Iris pigment epithelial cell (primary cell): ENCODE data around the gene DUSP5.

Experiments used
- DNase-seq: peaks from one replicate; pipeline ENCODE4 v3.0.0-alpha.2; 2011; ENCODE audit warnings: low read depth

Gene DUSP5

GRCh38 chr10:110499796-110500514, 2.2 kb downstream of the DUSP5 start:
- DNase-seq: no peak

GRCh38 chr10:110500515-110500905, 2.8 kb downstream of the DUSP5 start:
- DNase-seq: peak; percentile 70

- DNase-seq: peak; percentile 95
These were observed 3.6 kb downstream of the DUSP5 start for GRCh38 chr10:110501142-110501937.

GRCh38 chr10:110502072-110502845, 4.6 kb downstream of the DUSP5 start:
- DNase-seq: no peak

- peak; percentile 67 for DNase-seq
These were observed 5.2 kb downstream of the DUSP5 start for GRCh38 chr10:110502851-110503301.

GRCh38 chr10:110503528-110504110, 5.9 kb downstream of the DUSP5 start:
- DNase-seq: no peak

GRCh38 chr10:110504111-110504735, 6.5 kb downstream of the DUSP5 start:
- DNase-seq: peak; percentile 92

- no peak for DNase-seq
These were observed 7.5 kb downstream of the DUSP5 start for GRCh38 chr10:110505130-110505770.

GRCh38 chr10:110506448-110506847, 8.7 kb downstream of the DUSP5 start:
- DNase-seq: no peak

- peak; percentile 10 for DNase-seq
These were observed 9.6 kb downstream of the DUSP5 start for GRCh38 chr10:110507346-110507745.

- no peak for DNase-seq
These were observed 10.6 kb downstream of the DUSP5 start for GRCh38 chr10:110508159-110508788.

GRCh38 chr10:110508806-110509544, 11.3 kb downstream of the DUSP5 start:
- no peak for DNase-seq

GRCh38 chr10:110509560-110509959, 11.9 kb downstream of the DUSP5 start:
- DNase-seq: no peak

- no peak for DNase-seq
These were observed 12.4 kb downstream of the DUSP5 start for GRCh38 chr10:110510086-110510485.

- no peak for DNase-seq
These were observed 13.0 kb downstream of the DUSP5 start for GRCh38 chr10:110510730-110511129.

GRCh38 chr10:110511734-110512449, 14.2 kb downstream of the DUSP5 start:
- DNase-seq: no peak

GRCh38 chr10:110512461-110513187, 14.9 kb downstream of the DUSP5 start:
- DNase-seq: peak; percentile 93

GRCh38 chr10:110513949-110514348, 16.2 kb downstream of the DUSP5 start:
- DNase-seq: no peak

GRCh38 chr10:110514848-110515247, 17.1 kb downstream of the DUSP5 start:
- DNase-seq: no peak
